Stimulated activated CD8-positive, alpha-beta memory T cell treated with anti-CD3 and anti-CD28 coated beads, Interleukin-12 subunit alpha, Interleukin-12 subunit beta, amount 100 ng/mL, for 1 hour (primary cell): ENCODE measurements around the gene ECSIT.
A peak's percentile ranks its signal among the peaks of the same experiment; 100 is the strongest.

Source experiments
- DNase-seq: peaks from one replicate; pipeline ENCODE4 v3.0.0-alpha.2; 2020; ENCODE audit warnings: low read depth

Gene ECSIT

GRCh38 chr19:11499890-11500420, 29.0 kb downstream of the ECSIT start:
- DNase-seq: no peak

DNA sequence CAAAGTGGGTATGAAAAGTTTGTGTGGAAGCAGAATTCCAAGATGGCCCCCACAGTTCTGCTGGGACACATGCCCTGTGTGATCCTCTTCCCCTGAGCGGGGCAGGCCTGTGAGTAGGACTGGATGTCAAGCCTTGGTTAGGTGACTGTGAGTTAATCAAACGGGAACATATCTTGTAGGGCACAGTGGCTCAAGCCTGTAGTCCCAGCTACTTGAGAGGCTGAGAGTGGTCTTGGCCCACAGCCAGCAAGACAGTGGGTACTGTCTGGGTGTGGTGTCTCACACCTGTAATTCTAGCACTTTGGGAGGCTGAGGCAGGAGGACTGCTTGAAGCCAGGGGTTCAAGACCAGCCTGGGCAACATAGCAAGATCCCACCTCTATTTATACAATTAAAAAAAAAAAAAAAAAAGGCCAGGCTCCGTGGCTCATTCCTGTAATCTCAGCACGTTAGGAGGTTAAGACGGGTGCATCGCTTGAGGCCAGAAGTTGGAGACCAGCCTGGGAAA, 29.7 kb downstream of the ECSIT start:
- DNase-seq: no peak

DNA sequence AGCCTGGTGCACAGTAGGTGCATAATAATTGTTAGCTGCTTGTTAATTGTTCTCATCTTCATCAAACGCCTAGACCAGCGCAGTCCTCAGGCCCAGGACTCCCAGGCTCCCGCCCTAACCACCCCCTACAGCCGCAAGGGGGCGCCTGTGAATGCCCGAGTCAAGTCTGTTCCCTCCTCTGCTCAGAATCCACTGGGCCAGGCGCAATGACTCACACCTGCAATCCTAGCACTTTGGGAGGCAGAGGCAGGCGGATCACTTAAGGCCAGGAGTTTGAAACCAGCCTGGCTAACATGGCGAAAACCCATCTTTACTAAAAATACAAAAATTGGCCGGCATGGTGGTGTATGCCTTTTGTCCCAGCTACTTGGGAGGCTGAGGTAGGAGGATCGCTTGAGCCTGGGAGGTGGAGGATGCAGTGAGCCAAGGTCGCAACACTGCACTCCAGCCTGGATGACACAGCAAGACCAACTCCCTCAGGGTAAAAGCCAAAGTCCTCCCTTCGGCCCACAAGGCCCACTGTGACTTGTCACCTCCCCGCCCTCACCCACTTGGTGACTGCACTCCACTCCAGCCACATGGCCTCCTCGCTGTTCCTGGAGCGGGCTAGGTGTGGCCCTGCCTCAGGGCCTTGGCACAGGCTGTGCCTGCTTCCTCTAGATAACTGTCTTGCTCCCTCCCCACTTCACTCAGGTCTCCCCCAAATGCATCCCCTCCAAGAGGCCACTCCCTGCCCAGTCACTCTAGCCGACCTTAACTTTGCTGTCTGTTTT, 32.4 kb downstream of the ECSIT start:
- peak; percentile 43 for DNase-seq

GRCh38 chr19:11495885-11496284, 33.0 kb downstream of the ECSIT start:
- no peak for DNase-seq

DNA sequence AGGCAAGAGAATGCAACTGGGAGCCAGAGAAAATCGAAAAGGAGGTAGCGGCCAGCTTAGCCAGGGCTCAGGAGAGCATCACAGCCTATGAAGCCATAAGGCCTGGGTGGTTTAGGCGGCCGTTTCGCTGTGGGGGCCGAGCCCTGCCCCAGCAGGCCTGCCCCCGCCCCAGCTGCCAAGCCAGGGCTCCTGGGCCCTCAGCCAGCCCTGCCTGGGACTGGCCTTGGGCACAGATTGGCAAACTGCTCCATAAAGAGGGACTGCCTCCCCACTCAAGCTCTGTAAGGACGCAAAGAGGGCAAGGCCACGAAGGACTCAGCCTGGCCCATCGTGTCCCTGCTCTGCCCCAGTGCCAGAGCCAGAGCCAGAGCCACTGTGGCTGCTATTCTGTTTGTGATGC, 33.5 kb downstream of the ECSIT start:
- no peak for DNase-seq

- DNase-seq: no peak
Observed at GRCh38 chr19:11494634-11495285, 34.2 kb downstream of the ECSIT start.

GRCh38 chr19:11489378-11489777, 39.6 kb downstream of the ECSIT start:
- no peak for DNase-seq

DNA sequence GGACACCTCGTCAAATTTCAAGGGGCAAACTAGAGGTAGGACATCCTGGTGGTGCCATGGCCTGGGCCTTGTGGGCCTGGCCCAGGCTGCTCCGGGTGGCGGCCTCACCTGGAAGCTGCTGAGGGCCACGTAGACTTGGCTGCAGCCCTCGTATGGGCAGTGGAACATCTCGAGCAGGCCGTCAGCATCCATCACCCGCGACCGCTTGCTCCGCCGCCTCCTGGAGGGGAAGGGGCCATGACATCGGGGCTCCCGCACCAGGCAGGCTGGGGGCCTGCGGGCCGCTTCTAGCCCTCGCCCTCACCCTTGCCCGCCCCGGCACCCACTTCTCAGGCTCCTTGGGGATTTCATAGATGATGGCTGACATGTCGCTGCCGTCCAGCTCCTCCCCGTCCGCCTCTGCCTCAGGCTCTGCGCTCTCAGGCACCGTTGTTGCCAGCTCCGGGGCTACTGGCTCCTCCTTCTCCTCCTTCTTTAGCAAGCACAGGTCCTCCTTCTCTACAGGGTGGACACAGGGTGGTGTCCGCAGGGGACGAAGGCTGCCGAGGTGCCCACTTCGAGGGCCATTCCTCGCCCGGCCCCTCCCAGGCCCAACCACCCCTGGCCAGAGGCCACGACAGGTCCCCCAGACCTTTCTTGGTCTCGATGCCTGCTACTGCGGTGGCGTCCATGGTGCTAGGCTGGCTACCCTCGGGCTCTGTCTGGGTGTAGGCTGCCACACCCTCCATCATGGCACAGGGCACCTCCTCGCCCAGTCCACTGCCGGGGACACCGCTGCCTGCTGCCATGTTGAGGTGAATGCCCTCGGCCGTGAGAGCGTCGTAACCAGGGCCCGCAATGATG, 42.1 kb downstream of the ECSIT start:
- DNase-seq: no peak

DNA sequence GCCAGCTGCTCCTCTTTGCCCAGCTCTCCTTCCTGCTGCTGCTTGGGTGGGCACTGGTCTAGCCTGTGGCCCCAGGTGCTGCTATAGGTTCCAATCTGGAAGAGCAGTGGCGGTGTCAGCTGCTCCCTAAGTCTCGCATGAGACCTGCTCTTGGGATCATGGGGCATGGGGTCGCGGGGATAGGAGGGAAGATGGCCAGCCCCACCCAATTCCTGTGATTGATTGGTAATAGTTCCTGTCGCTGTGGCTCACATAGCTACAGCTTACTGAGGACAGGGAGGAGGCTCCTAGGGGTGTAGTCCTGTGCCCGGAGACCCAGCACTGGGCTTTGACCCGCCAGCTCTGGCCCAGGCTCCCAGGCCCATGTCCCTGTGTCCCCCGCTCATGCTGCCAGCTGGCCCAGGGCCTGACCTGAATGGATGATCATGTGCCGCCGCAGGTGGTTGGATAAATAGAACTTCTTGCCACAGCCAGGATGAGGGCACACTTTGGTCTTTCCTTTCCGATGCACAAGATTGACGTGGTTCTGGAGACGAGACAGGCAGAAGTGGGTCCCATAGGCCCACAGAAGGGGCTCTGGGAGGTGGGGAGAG, 43.6 kb downstream of the ECSIT start:
- no peak for DNase-seq

- no peak for DNase-seq
Observed at GRCh38 chr19:11483366-11484111, 45.4 kb downstream of the ECSIT start.

GRCh38 chr19:11482384-11483050, 46.4 kb downstream of the ECSIT start:
- peak; percentile 73 for DNase-seq

- peak; percentile 15 for DNase-seq
Observed at GRCh38 chr19:11481534-11482383, 47.2 kb downstream of the ECSIT start.

- DNase-seq: no peak
Observed at GRCh38 chr19:11480715-11481533, 48.0 kb downstream of the ECSIT start, which contains the start of gene ELAVL3. ELAVL3 (minus strand) TSS chr19:11481046; CDS start chr19:11480608, 438 bp downstream.

- DNase-seq: no peak
Observed at GRCh38 chr19:11479898-11480714, 48.8 kb downstream of the ECSIT start.

GRCh38 chr19:11479090-11479897, 49.6 kb downstream of the ECSIT start:
- DNase-seq: no peak

- no peak for DNase-seq
Observed at GRCh38 chr19:11478167-11479089, 50.5 kb downstream of the ECSIT start.
